Effector memory CD4-positive, alpha-beta T cell (primary cell): ENCODE measurements around the gene RPS28.
A peak's percentile ranks its signal among the peaks of the same experiment; 100 is the strongest.
"Not testable (repeated sequence)": the region's sequence is repeated elsewhere in the genome, so short reads cannot be mapped to it uniquely, and the experiment has no call there.

Experiments
- DNase-seq, 3 donors: peaks; one replicate each; pipeline ENCODE4 v3.0.0-alpha.2; 2020
- H3K27ac ChIP-seq: 2 replicates; pipeline ENCODE4 v1.7.0; 2013; ENCODE audit warnings: mild to moderate bottlenecking, low read length, moderate library complexity; ENCODE audit not compliant: insufficient read depth, poor library complexity, severe bottlenecking
- H3K27me3 ChIP-seq: replicated peaks from 2 replicates; pipeline ENCODE4 v1.7.0; 2013; ENCODE audit warnings: mild to moderate bottlenecking, low read length; ENCODE audit not compliant: insufficient read depth, control insufficient read depth, poor library complexity, severe bottlenecking
- H3K36me3 ChIP-seq: 2 replicates; pipeline ENCODE4 v1.7.0; 2013; ENCODE audit warnings: mild to moderate bottlenecking, low read length, moderate library complexity; ENCODE audit not compliant: control insufficient read depth, insufficient read depth
- H3K4me1 ChIP-seq: 2 replicates; pipeline ENCODE4 v1.7.0; 2013; ENCODE audit warnings: low read length, mild to moderate bottlenecking; ENCODE audit not compliant: control insufficient read depth, insufficient read depth, poor library complexity, severe bottlenecking
- H3K4me3 ChIP-seq: 2 replicates; pipeline ENCODE4 v1.7.0; 2013; ENCODE audit warnings: low read length, low read depth, mild to moderate bottlenecking; ENCODE audit not compliant: insufficient read depth, poor library complexity, severe bottlenecking
- H3K9me3 ChIP-seq: 2 replicates; pipeline ENCODE4 v1.7.0; 2013; ENCODE audit warnings: mild to moderate bottlenecking, low read length, moderate library complexity; ENCODE audit not compliant: control insufficient read depth

The RPS28 gene

GRCh38 chr19:8342316-8342683 lies 21.0 kb downstream of the RPS28 start:
- no peak for DNase-seq
- Histone ChIP-seq H3K36me3 (no peaks in the 10 kb centered on the region), H3K27ac (no peak overlapping the region), H3K9me3 (no peaks in the 10 kb centered on the region), H3K4me1 (peaks cover 9% of the 10 kb centered on the region), H3K27me3 (no peaks in the 10 kb centered on the region), H3K4me3 (no peak overlapping the region)

- Histone ChIP-seq H3K9me3 (no peaks in the 10 kb centered on the region), H3K27ac (peak within 1 kb of the TSS; percentile 11), H3K4me1 (peaks cover 9% of the 10 kb centered on the region), H3K4me3 (peak within 1 kb of the TSS; percentile 72), H3K27me3 (no peaks in the 10 kb centered on the region), H3K36me3 (no peaks in the 10 kb centered on the region)
- DNase-seq, result peak; percentile 78 to 90 (median 88)
Observed at GRCh38 chr19:8342684-8343482, 21.6 kb downstream of the RPS28 start, which contains the start of gene KANK3. TSS of gene KANK3 (minus strand) at chr19:8343262. CDS start at chr19:8337828, 5,434 bp downstream.

DNA sequence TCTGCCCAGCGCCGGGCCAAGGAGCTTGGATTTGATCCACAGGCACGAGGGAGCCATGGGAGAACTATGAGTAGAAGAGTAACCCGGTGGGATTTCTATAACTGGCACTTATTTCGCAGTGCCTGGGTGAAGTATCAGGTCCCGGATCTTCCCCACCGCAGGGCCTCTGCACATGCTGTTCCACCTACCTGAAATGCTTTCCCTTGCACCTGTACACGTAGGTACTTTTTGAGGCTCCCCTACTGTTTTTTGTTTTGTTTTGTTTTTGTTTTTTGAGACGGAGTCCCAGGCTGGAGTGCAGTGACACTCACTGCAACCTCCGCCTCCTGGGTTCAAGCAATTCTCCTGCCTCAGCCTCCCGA lies 22.2 kb downstream of the RPS28 start:
- H3K4me3 ChIP-seq, result peak overlapping the region; percentile 72
- DNase-seq, result no peak
- H3K36me3 ChIP-seq, result no peaks in the 10 kb centered on the region

DNA sequence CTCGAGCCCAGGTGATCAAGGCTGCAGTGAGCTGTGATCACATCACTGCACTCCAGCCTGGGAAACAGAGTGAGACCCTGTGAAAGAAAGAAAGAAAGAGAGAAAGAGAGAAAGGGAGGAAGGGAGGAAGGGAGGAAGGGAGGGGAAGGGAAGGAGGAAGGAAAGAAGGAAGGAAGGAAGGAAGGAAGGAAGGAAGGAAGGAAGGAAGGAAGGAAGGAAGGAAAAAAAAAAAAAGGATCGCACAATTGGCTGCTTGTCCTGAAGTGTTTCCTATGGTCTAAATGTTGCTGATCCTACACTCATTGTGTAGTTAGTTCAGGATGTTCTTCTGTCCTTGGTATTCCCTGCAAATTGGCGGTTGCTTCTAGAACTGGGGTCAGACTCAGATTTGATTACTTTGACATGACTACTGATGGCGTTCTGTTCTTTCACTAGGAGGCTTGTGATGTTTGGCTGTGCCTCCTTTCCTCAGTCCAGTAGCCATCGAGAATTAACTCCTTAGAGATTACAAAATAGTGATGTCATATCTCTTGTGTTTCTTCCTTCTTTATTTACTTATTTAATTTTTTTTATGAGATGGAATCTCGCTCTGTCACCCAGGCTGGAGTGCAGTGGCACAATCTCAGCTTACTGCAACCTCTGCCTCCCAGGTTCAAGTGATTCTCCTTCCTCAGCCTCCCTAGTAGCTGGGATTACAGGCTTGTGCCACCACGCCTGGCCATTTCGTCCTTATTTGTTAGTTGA lies 28.5 kb downstream of the RPS28 start:
- H3K36me3 ChIP-seq, H3K4me1 ChIP-seq, DNase-seq, H3K27ac ChIP-seq, H3K27me3 ChIP-seq, H3K4me3 ChIP-seq, H3K9me3 ChIP-seq: not testable (repeated sequence)

More for the DNA sequence above, 22.2 kb downstream of the RPS28 start:
- Histone ChIP-seq H3K27me3 (no peaks in the 10 kb centered on the region), H3K27ac (no peak overlapping the region), H3K9me3 (no peaks in the 10 kb centered on the region), H3K4me1 (peaks cover 9% of the 10 kb centered on the region)

GRCh38 chr19:8352134-8352827 lies 31.0 kb downstream of the RPS28 start:
- Histone ChIP-seq H3K27me3 (peaks cover 5% of the 10 kb centered on the region), H3K36me3 (no peaks in the 10 kb centered on the region), H3K4me3 (no peak overlapping the region), H3K27ac (no peak overlapping the region), H3K9me3 (no peaks in the 10 kb centered on the region), H3K4me1 (peaks cover 2% of the 10 kb centered on the region)
- no peak for DNase-seq

DNA sequence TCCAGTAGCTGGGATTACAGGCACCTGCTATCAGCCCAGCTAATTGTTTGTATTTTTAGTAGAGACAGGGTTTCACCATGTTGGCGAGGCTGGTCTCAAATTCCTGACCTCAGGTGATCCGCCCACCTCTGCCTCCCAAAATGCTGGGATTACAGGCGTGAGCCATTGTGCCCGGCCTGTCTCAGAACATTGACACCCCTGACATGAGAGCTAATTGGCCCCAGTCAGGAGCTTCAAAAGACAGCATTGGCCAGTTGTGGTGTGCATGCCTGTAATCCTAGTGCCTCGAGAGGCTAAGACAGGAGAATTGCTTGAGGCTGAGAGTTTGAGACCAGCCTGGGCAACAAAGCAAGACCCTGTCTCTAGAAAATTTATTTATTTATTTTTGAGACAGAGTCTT lies 31.5 kb downstream of the RPS28 start:
- H3K27me3 ChIP-seq, DNase-seq, H3K27ac ChIP-seq, H3K4me3 ChIP-seq, H3K9me3 ChIP-seq, H3K4me1 ChIP-seq, H3K36me3 ChIP-seq: not testable (repeated sequence)

DNA sequence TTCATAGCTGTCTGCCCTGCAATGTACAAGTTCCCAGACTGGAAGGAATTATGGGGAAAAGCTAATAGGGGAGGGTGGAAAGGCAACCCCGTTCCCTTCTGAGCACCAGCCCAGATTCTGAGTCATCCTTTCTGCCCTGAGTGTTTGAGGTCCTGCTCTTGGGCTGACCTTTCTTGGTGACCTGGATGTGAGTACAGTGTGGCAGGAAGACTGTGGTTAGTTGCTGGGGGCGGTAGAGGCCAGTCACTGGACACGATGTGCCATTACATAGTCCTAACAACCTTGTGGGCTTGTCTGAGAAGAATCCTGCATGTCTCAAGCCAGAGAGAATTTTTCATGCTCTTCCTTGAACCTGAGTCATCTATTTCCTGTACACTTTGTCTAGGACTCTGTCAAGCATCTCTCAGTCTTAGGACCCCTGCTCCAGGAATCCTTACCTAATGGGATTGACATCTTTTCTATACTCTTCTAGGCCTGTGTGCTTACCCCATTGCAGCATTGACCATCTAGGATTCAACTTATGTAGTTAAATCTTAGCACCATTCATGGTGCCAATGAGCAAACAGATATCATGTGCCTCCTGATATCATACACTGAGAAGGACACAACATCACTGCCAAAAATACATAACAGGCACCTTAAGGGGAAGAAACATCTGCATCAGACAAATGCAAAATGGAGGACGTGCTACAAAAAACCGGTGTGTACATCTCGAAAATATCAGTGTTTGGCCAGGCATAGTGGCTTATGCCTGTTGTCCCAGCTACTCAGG lies 34.5 kb downstream of the RPS28 start:
- H3K27me3 ChIP-seq, result peaks cover 5% of the 10 kb centered on the region
- no peaks in the 10 kb centered on the region for H3K9me3 ChIP-seq
- no peak overlapping the region for H3K27ac ChIP-seq
- no peak overlapping the region for H3K4me3 ChIP-seq
- no peaks in the 10 kb centered on the region for H3K36me3 ChIP-seq
- H3K4me1 ChIP-seq, result peaks cover 2% of the 10 kb centered on the region
- no peak for DNase-seq

DNA sequence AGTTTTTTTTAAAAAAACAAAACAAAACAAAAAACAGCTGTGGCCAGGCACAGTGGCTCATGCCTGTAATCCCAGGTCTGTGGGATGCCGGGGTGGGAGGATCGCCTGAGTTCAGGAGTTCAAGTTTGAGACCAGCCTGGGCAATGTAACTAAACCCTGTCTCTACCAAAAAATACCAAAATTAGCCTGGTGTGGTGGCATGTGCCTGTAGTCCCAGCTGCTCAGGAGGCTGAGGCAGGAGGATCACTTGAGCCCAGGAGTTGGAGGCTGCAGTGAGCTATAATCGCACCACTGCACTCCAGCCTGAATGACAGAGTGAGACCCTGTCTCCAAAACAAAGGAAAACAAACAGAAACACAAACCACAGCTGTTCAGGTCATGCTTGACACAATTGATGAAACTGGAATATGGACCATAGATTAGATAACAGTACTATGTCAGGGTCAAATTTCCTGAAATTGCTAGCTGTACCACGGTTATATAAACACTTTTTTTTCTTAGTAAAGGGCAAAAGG lies 35.8 kb downstream of the RPS28 start:
- peaks cover 4% of the 10 kb centered on the region for H3K27me3 ChIP-seq
- no peak for DNase-seq
- H3K4me3 ChIP-seq, result no peak overlapping the region
- H3K27ac ChIP-seq, result no peak overlapping the region
- no peaks in the 10 kb centered on the region for H3K9me3 ChIP-seq
- H3K36me3 ChIP-seq, result no peaks in the 10 kb centered on the region
- peaks cover 2% of the 10 kb centered on the region for H3K4me1 ChIP-seq

GRCh38 chr19:8358948-8359347 lies 37.7 kb downstream of the RPS28 start:
- H3K27me3 ChIP-seq, result peaks cover 6% of the 10 kb centered on the region
- no peak for DNase-seq
- H3K27ac ChIP-seq, result no peak overlapping the region
- peaks cover 9% of the 10 kb centered on the region for H3K4me1 ChIP-seq
- no peaks in the 10 kb centered on the region for H3K36me3 ChIP-seq
- no peak overlapping the region for H3K4me3 ChIP-seq
- H3K9me3 ChIP-seq, result no peaks in the 10 kb centered on the region
